Measurements from ENCODE around the gene CDH23. TPM values are rescaled to one million over a fixed set of nuclear protein-coding genes. Genes with fewer than 3 reads are reported as not detected.

Gene CDH23
- total RNA-seq, 1 donor from 2014 or later, result 9.4 TPM

- no peaks in the 10 kb centered on the region for H3K36me3 Mint-ChIP-seq
- no peaks in the 10 kb centered on the region for H3K9me3 Mint-ChIP-seq
- DNase-seq (ENCODE audit: extremely low spot score, unreplicated experiment), result no peak
- H3K27me3 Mint-ChIP-seq, result peaks cover 15% of the 10 kb centered on the region
- peak overlapping the region; percentile 20 for H3K27ac Mint-ChIP-seq
- no peak for TF ChIP-seq CTCF (conservative IDR thresholded peaks at IDR 0.05)
- no peak overlapping the region for H3K4me3 Mint-ChIP-seq
- peaks cover 23% of the 10 kb centered on the region for H3K4me1 Mint-ChIP-seq (ENCODE audit: unreplicated experiment)
Measured at GRCh38 chr10:71539442-71540118, 142.9 kb downstream of the CDH23 start.

- Mint-ChIP-seq H3K27ac (no peak overlapping the region), H3K4me1 (ENCODE audit: unreplicated experiment) (peaks cover 27% of the 10 kb centered on the region)
- DNase-seq (ENCODE audit: extremely low spot score, unreplicated experiment), result no peak
Measured at GRCh38 chr10:71542478-71542877, 145.8 kb downstream of the CDH23 start.

GRCh38 chr10:71543608-71544170 lies 147.0 kb downstream of the CDH23 start:
- peaks cover 27% of the 10 kb centered on the region for H3K4me1 Mint-ChIP-seq (ENCODE audit: unreplicated experiment)
- DNase-seq (ENCODE audit: extremely low spot score, unreplicated experiment), result no peak
- H3K27ac Mint-ChIP-seq, result peak overlapping the region; percentile 22
- H3K27me3 Mint-ChIP-seq, result peaks cover 11% of the 10 kb centered on the region
- no peak for TF ChIP-seq CTCF (conservative IDR thresholded peaks at IDR 0.05)
- H3K4me3 Mint-ChIP-seq, result no peak overlapping the region
- H3K36me3 Mint-ChIP-seq, result no peaks in the 10 kb centered on the region
- no peaks in the 10 kb centered on the region for H3K9me3 Mint-ChIP-seq

More at GRCh38 chr10:71542478-71542877, 145.8 kb downstream of the CDH23 start:
- Mint-ChIP-seq H3K27me3 (peaks cover 14% of the 10 kb centered on the region), H3K36me3 (no peaks in the 10 kb centered on the region), H3K9me3 (no peaks in the 10 kb centered on the region), H3K4me3 (no peak overlapping the region)
- no peak for TF ChIP-seq CTCF (conservative IDR thresholded peaks at IDR 0.05)

- H3K36me3 Mint-ChIP-seq, result no peaks in the 10 kb centered on the region
- no peak overlapping the region for H3K4me3 Mint-ChIP-seq
- peaks cover 32% of the 10 kb centered on the region for H3K4me1 Mint-ChIP-seq (ENCODE audit: unreplicated experiment)
- peaks cover 7% of the 10 kb centered on the region for H3K27me3 Mint-ChIP-seq
- no peak for TF ChIP-seq CTCF (conservative IDR thresholded peaks at IDR 0.05)
- DNase-seq (ENCODE audit: extremely low spot score, unreplicated experiment), result no peak
- no peak overlapping the region for H3K27ac Mint-ChIP-seq
- H3K9me3 Mint-ChIP-seq, result no peaks in the 10 kb centered on the region
Measured at GRCh38 chr10:71545001-71545400, 148.3 kb downstream of the CDH23 start.

- Mint-ChIP-seq H3K9me3 (no peaks in the 10 kb centered on the region), H3K4me1 (ENCODE audit: unreplicated experiment) (peaks cover 44% of the 10 kb centered on the region), H3K4me3 (no peak overlapping the region), H3K36me3 (no peaks in the 10 kb centered on the region), H3K27ac (no peak overlapping the region), H3K27me3 (peaks cover 5% of the 10 kb centered on the region)
- no peak for DNase-seq (ENCODE audit: extremely low spot score, unreplicated experiment)
- no peak for TF ChIP-seq CTCF (conservative IDR thresholded peaks at IDR 0.05)
Measured at GRCh38 chr10:71546220-71546619, 149.5 kb downstream of the CDH23 start.
